NCI-H82 treated with DMSO at 0.1 percent for 48 hours (cell line): Measurements from ENCODE around the gene TGIF2.
"Not testable (repeated sequence)": the region's sequence is repeated elsewhere in the genome, so short reads cannot be mapped to it uniquely, and the experiment has no call there.

Source experiments
- DNase-seq: peaks from one replicate; lab custom pipeline; 2025; ENCODE audit not compliant: unreplicated experiment; lab: John Stamatoyannopoulos, UW

Gene TGIF2

DNA sequence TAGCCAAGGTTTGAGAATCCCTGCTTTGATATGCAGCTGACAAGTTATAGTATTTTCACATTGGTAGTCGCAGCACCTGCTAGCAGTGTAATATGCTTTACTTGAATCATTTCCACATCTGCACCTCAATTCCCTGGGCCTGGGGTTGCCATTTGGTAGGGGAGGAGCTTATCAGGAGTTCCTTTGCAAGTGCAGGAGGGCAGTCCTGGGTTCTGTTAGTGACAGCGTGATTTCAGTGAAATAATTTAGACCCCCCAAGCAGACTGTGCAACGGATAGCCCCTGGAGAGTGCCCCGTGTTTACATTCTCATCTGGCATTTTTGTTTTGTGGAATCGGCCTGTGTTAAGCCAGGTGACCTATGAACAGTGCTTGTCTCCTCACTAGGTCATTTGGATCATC is 38.2 kb downstream of the TGIF2 start:
- no peak for DNase-seq

GRCh38 chr20:36613974-36614373 is 40.6 kb downstream of the TGIF2 start:
- no peak for DNase-seq

DNA sequence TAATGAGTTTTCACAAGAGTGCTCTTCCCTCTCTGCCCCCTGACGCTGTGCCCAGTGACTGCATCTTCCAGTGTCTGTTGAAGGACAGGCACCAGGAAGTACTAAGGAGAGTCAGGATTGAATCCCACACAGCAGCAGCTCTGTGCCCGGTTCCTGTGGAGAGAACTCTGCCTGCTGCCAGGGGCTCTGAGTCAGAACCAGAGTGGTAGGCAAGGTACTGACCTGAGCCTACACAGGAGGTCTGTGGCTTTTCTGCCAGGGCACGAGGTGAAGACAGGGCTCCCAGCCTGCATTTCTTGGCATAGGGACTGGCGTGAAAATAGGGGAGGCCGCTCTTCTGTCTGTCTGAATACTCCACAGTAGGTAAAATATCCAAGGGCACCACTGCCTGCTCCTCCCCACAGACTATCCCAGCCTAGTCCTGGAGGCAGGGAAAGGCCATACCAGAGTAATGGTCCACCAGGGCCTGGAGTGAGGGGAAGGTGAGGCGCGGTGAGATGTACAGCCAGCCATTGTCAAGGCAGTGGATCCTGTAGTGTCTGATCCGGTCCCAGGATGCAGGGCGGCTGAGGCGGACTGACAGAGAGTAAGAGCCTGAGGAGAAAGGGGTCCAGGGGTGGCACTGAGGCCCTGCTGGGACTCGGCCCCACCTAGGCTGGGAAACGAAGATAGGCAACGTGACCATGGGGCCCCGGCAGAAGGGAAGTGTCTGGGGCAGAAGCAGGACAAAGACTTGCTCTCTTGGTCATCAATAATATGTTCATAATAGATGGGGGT is 41.6 kb downstream of the TGIF2 start:
- no peak for DNase-seq

DNA sequence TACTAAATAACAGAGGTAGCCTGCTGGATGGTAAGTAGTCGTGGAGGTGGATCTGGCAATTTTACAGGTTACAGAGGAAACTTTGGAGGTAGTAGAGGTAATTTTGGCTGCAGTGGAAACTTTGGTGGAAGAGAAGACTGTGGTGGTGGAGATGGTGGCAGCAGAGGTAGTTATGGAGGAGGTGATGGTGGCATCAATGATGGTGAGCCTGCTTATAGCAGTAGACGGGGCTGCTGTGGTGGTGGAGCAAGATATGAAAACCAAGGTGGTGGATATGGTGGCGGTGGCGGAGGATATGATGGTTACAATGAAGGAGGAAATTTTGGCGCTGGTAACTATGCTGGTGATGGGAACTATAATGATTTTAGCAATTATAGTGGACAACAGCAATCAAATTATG is 47.5 kb downstream of the TGIF2 start:
- no peak for DNase-seq

- DNase-seq = no peak
These were observed 50.0 kb downstream of the TGIF2 start for GRCh38 chr20:36623444-36623843.

GRCh38 chr20:36624068-36624943 is 50.9 kb downstream of the TGIF2 start:
- DNase-seq = no peak

DNA sequence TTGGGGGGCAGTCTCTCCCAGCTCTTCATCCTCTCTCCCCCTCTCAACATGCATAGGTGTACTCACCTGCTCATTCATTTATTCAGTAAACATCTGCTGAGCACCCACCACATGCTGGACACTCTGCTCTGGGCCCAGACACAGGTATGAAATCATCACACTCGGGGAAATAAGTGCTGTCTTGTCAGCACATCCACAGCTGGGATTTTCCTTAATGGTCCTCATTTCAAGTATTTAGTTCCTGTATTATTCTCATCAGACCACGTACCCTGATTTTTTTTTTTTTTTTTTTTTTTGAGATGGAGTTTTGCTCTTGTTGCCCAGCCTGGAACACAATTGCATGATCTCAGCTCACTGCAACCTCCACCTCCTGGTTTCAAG is 51.5 kb downstream of the TGIF2 start:
- no peak for DNase-seq

GRCh38 chr20:36628076-36628475 is 54.7 kb downstream of the TGIF2 start:
- DNase-seq = no peak

DNA sequence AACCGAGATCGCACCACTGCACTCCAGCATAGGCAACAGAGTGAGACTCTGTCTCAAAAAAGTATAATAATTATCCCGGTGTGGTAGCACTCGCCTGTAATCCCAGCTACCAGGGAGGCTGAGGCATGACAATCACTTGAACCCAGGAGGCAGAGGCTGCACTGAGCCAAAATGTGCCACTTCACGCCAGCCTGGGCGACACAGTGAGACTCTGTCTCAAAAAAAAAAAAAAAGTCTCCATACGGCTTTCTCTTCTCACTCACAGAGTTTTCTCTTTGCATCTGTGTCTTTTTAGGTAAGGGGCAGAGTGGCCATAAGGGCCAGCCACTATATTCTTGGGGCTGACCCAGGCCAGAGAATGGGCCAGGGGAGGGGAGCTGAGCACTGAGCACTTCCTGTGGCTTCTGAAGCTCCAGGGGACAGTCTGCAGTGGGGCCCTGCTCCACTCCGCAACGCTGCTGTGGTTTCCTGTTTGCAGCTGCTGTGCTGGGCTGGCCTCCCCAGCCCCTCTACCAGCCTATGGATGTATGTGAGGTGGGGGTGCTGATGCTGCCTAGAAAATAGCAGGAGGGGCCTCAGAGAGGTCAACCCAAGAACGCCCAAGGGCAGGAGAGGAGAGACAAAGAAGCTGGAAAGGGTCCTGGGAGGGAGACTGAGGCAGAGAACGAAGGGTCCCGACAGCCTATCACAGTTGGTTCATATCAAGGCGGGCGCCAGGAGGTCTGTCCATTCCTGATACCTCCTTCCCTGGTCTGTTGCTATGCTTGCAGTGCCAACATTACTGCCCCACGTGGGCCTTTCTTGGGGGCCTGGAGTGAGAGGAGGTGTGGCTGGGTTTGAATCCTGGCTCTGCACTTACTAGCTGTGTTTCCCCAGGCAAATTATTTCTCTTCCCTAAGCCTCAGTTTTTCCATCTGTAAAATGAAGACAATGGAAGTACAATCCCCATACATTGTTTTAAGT is 56.6 kb downstream of the TGIF2 start:
- no peak for DNase-seq

DNA sequence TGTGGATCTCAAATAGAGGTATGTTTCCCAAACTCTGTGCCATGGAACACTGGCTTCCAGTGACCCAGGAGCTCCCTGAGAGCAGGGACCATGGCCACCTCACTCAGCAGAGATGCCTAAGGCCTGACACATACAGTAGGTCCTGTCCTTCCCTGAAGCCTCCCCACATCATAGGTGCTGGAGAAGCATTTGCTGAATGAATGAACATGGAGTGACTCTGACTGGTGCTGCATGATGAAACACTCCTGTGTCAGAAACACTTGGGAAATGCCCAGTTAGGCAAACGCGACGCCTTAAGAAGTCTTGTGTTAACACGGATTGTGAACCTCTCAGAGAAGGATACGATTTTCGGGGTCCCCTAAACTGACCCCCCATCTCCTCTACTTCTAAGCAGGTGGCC is 58.2 kb downstream of the TGIF2 start:
- DNase-seq = no peak

- DNase-seq = no peak
These were observed 58.7 kb downstream of the TGIF2 start for GRCh38 chr20:36632147-36632486.

DNA sequence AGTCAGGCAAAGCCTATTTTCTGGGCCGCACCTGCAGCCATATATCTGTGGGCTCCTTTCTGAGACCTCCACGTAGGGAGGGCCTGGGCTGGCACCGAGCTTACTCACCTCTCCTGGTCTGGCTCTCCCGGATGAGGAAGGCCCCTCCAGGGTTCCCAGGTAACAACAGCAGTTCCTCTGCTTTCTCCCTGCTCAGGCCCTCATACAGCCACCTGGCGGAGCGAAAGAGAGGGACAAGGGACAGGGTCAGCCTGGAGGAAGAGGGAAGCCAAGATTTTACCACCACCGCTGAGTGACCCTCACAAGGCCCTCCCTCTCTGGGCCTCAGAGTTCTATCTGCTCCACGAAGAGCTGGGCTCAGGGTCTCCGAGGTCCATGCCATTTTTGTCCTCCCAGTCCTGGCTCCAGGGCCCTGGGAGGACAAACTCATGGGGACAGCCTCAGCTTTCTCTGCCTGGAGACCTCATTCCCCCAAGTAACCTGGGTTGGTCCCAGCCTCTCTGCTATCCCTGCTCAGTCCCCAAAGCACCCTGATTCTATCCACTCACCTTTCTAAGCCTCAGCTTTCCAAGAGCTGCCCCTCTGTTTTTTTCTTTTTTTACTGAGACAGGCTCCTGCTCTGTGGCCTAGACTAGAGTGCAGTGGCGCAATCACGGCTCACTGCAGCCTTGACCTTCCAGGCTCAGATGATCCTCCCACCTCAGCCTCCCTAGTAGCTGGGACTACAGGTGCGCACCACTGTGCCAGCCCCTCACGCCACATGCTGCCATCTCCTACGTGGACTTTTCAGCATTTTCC is 59.3 kb downstream of the TGIF2 start:
- DNase-seq = no peak

DNA sequence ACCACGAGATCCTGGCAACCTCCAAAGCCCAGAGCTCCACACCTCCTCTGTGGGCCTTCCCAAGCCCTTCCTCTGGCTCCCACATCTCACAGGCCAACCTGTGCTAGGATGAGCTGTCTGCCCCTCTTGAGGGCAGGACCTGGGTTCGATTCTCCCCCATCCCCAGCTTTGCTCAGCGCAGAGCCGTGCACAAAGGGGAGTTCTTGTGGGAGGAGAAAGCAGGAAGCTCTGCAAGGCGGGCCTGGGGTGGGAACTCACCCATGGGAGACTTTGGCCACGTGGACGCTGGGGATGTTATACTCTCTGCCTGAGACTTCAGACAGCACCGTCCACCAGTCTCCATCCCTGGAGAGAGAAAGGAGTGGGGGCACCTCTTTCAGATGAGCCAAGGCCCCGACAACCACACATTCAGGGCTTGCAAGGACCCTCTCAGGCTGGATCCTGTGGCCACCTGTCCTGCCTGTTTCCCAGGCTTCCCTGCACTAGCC is 59.9 kb downstream of the TGIF2 start:
- DNase-seq = no peak

- DNase-seq = no peak
These were observed 60.9 kb downstream of the TGIF2 start for GRCh38 chr20:36634342-36634741.

- not testable (repeated sequence) for DNase-seq
These were observed 65.5 kb downstream of the TGIF2 start for GRCh38 chr20:36638876-36639400.

DNA sequence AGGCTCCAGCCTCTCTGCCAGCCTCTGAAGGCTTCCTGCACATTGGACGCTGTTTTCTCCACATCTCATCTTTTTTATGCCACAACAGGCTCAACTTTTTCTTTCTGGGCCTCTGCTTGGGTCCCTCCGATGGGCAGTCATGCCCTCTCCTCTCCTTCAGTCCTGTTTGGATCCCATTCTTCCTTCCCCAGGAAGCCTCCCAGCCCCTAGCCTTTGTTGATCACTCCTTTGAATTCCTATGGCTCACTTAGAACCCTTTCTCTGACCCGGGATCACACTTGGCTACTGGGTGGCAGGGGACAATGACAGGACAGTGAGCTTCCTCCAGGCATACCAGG is 68.1 kb downstream of the TGIF2 start:
- DNase-seq = no peak

GRCh38 chr20:36642136-36642535 is 68.7 kb downstream of the TGIF2 start:
- DNase-seq = no peak
